HepG2 (cell line): ENCODE data around the gene GP1BA. TPM values are rescaled to one million over a fixed set of nuclear protein-coding genes. Genes with fewer than 3 reads are reported as not detected.

Experiments used
- ATM ChIP-seq: fragments of 450-650 bp; IDR thresholded peaks from 2 replicates; pipeline ENCODE4 v1.7.1; 2017; ENCODE audit warnings: mild to moderate bottlenecking, borderline replicate concordance
- CEBPG ChIP-seq: IDR thresholded peaks from 2 replicates; pipeline ENCODE4 v1.6.1; 2016
- CENPX ChIP-seq: sonication (generic); formaldehyde crosslinking; IDR thresholded peaks from 2 replicates; pipeline ENCODE4 v1.9.0; 2021; ENCODE audit warnings: mild to moderate bottlenecking, missing genetic modification reagents, moderate library complexity
- CERS6 ChIP-seq: sonication (generic); formaldehyde crosslinking; IDR thresholded peaks from 2 replicates; pipeline ENCODE4 v1.5.0; 2020; ENCODE audit warnings: missing genetic modification reagents
- ESRRA ChIP-seq: sonication (generic); formaldehyde crosslinking; IDR thresholded peaks from 2 replicates; pipeline ENCODE4 v1.5.1; 2020; ENCODE audit warnings: mild to moderate bottlenecking, low read depth, missing genetic modification reagents
- FOSL2 ChIP-seq: sonication (generic); formaldehyde crosslinking; IDR thresholded peaks from 2 replicates; pipeline ENCODE4 v1.4.0; 2020; ENCODE audit warnings: missing genetic modification reagents
- FUBP1 ChIP-seq: sonication (generic); formaldehyde crosslinking; IDR thresholded peaks from 2 replicates; pipeline ENCODE4 v1.5.1; 2020; ENCODE audit warnings: missing genetic modification reagents, mild to moderate bottlenecking, borderline replicate concordance
- HCFC1 ChIP-seq: fragments of 150-350 bp; IDR thresholded peaks from 2 replicates; pipeline ENCODE4 v1.6.1; 2014; ENCODE audit warnings: low read depth, low read length
- HOXA9 ChIP-seq: sonication (generic); formaldehyde crosslinking; IDR thresholded peaks from 2 replicates; pipeline ENCODE4 v1.8.1; 2022; ENCODE audit warnings: missing genetic modification reagents, mild to moderate bottlenecking, moderate library complexity, borderline replicate concordance
- KMT2B ChIP-seq: IDR thresholded peaks from 2 replicates; pipeline ENCODE4 v1.6.1; 2016; ENCODE audit warnings: missing genetic modification reagents, missing compliant biosample characterization
- PLRG1 ChIP-seq: fragments of 450-650 bp; conservative IDR thresholded peaks from 2 replicates; pipeline ENCODE4 v1.6.1; 2016
- PPARG ChIP-seq: conservative IDR thresholded peaks from 2 replicates; pipeline ENCODE4 v1.6.1; 2016; ENCODE audit warnings: missing biosample characterization, missing genetic modification reagents
- ZFP41 ChIP-seq: sonication (generic); formaldehyde crosslinking; IDR thresholded peaks from 2 replicates; pipeline ENCODE4 v1.4.0; 2020; ENCODE audit warnings: mild to moderate bottlenecking, missing genetic modification reagents, borderline replicate concordance
- ZNF235 ChIP-seq: sonication (generic); formaldehyde crosslinking; IDR thresholded peaks from 2 replicates; pipeline ENCODE4 v1.8.1; 2023; ENCODE audit warnings: mild to moderate bottlenecking, missing genetic modification reagents, borderline replicate concordance
- ZNF30 ChIP-seq: sonication (generic); formaldehyde crosslinking; IDR thresholded peaks from 2 replicates; pipeline ENCODE4 v1.5.0; 2020; ENCODE audit warnings: mild to moderate bottlenecking, missing genetic modification reagents
- ZNF510 ChIP-seq: sonication (generic); formaldehyde crosslinking; IDR thresholded peaks from 2 replicates; pipeline ENCODE4 v1.4.0; 2020; ENCODE audit warnings: low read depth, mild to moderate bottlenecking, missing genetic modification reagents
- ZNF530 ChIP-seq: sonication (generic); formaldehyde crosslinking; IDR thresholded peaks from 2 replicates; pipeline ENCODE4 v1.5.0; 2020; ENCODE audit warnings: low read depth, mild to moderate bottlenecking, missing genetic modification reagents
- ZNF674 ChIP-seq: sonication (generic); formaldehyde crosslinking; IDR thresholded peaks from 2 replicates; pipeline ENCODE4 v1.5.0; 2020; ENCODE audit warnings: low read depth, mild to moderate bottlenecking, missing genetic modification reagents
- ZNF678 ChIP-seq: sonication (generic); formaldehyde crosslinking; IDR thresholded peaks from 2 replicates; pipeline ENCODE4 v1.4.0; 2020; ENCODE audit warnings: mild to moderate bottlenecking, missing genetic modification reagents
- ZNF839 ChIP-seq: sonication (generic); formaldehyde crosslinking; IDR thresholded peaks from 2 replicates; pipeline ENCODE4 v1.4.0; 2020; ENCODE audit warnings: missing genetic modification reagents, mild to moderate bottlenecking, borderline replicate concordance
- polyA plus RNA-seq, 8 experiments: library from polyadenylated mRNA; depleted of rRNA in 3 of 8; stranded (reverse) in 7 of 8; unstranded in 1 of 8; fragments of >200 nt; fragmentation: Illumina TruSeq in 4 of 8; extraction: Trizol in 4 of 8; gene quantifications; 2 replicates each; pipeline versions ENCODE4 v1.2.1 to v1.2.3, GENCODE V29; 2011 to 2016; ENCODE audit warnings: low read depth in 4 of 8, missing spikeins in 1 of 8, mixed read lengths in 1 of 8; ENCODE audit not compliant: insufficient read depth in 1 of 8
- total RNA-seq, 5 experiments: library from RNA; depleted of rRNA; stranded (reverse); fragments of >200 nt; fragmentation: Illumina TruSeq; extraction: Trizol; gene quantifications; 2 replicates each; pipeline ENCODE4 v1.2.3, GENCODE V29; 2016; ENCODE audit warnings: low read depth in 1 of 5
- TF ChIP-seq, protein P1 (sequence below): sonication (generic); formaldehyde crosslinking; IDR thresholded peaks from 2 replicates; pipeline ENCODE4 v1.4.0; 2020; ENCODE audit warnings: mild to moderate bottlenecking, low read depth, missing genetic modification reagents
- TF ChIP-seq, protein P2 (sequence below): sonication (generic); formaldehyde crosslinking; IDR thresholded peaks from 2 replicates; pipeline ENCODE4 v1.5.1; 2020; ENCODE audit warnings: missing genetic modification reagents, mild to moderate bottlenecking, borderline replicate concordance
- TF ChIP-seq, protein P3 (sequence below): sonication (generic); formaldehyde crosslinking; conservative IDR thresholded peaks from 2 replicates; pipeline ENCODE4 v1.4.0; 2020; ENCODE audit warnings: missing genetic modification reagents
- TF ChIP-seq, protein P4 (sequence below): sonication (generic); formaldehyde crosslinking; IDR thresholded peaks from 2 replicates; pipeline ENCODE4 v1.8.0; 2022; ENCODE audit warnings: mild to moderate bottlenecking, missing genetic modification reagents, moderate library complexity

GP1BA gene
- total and polyA plus RNA-seq, 2 of the 13 experiments (the other 11 are each of a cell fraction or from before 2014, with no cell fraction given), result not detected

DNA sequence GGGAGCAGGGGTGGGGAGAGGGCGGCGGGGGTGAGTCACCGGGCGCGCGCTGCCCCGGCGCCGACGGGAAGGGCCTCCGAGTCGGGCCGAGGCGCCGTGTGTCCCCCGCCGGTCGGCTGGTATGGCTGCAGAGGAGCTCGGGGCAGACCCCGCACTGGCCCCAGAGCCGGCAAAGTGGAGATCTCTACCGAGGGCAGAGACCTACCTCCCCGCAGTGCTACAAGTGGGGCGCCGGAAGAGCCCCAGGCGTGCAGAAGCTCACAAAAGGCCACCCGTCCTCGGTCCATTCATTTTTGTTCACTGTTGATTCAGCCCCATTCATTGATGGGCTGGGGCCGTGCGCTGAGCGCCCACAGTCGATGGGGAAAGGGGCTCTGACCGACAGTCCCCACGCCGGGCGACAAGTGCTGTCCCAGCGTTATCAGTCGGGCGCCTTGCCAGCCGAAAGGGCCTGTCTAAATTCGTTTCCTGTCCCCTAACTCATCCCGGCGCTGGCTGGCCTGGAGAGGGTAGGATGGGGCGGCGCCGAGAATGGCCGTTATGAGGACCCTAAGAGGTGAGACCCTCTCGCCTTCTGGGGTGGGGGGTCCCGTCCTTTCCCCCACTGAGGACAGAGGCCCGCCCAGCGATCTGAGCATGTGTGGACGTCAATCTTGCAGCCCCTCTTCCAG lies 18.1 kb downstream of the GP1BA start (continued):
- TF ChIP-seq PPARG (no peak), ZNF510 (no peak), ZNF235 (CRISPR knock-in tag) (no peak), HOXA9 (CRISPR knock-in tag) (no peak), CENPX (CRISPR knock-in tag) (no peak), ESRRA (CRISPR knock-in tag) (no peak), FOSL2 (CRISPR knock-in tag) (peak; percentile 69), KMT2B (CRISPR knock-in tag) (0 out of 2 replicates have a peak, but pooled peaks have one; percentile 5), ZNF839 (CRISPR knock-in tag) (0 out of 2 replicates have a peak, but pooled peaks have one; percentile 62), ATM (no peak), ZNF678 (CRISPR knock-in tag) (no peak), PLRG1 (no peak), ZNF30 (CRISPR knock-in tag) (no peak), ZNF530 (CRISPR knock-in tag) (no peak), FUBP1 (no peak), CEBPG (CRISPR knock-in tag) (no peak), ZFP41 (CRISPR knock-in tag) (no peak), HCFC1 (no peak), CERS6 (CRISPR knock-in tag) (no peak), ZNF674 (CRISPR knock-in tag) (no peak)
- TF ChIP-seq, protein P1, sequence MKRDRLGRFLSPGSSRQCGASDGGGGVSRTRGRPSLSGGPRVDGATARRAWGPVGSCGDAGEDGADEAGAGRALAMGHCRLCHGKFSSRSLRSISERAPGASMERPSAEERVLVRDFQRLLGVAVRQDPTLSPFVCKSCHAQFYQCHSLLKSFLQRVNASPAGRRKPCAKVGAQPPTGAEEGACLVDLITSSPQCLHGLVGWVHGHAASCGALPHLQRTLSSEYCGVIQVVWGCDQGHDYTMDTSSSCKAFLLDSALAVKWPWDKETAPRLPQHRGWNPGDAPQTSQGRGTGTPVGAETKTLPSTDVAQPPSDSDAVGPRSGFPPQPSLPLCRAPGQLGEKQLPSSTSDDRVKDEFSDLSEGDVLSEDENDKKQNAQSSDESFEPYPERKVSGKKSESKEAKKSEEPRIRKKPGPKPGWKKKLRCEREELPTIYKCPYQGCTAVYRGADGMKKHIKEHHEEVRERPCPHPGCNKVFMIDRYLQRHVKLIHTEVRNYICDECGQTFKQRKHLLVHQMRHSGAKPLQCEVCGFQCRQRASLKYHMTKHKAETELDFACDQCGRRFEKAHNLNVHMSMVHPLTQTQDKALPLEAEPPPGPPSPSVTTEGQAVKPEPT (CRISPR knock-in tag), result no peak
- TF ChIP-seq, protein P2, sequence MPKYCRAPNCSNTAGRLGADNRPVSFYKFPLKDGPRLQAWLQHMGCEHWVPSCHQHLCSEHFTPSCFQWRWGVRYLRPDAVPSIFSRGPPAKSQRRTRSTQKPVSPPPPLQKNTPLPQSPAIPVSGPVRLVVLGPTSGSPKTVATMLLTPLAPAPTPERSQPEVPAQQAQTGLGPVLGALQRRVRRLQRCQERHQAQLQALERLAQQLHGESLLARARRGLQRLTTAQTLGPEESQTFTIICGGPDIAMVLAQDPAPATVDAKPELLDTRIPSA (CRISPR knock-in tag), result no peak
- TF ChIP-seq, protein P3, sequence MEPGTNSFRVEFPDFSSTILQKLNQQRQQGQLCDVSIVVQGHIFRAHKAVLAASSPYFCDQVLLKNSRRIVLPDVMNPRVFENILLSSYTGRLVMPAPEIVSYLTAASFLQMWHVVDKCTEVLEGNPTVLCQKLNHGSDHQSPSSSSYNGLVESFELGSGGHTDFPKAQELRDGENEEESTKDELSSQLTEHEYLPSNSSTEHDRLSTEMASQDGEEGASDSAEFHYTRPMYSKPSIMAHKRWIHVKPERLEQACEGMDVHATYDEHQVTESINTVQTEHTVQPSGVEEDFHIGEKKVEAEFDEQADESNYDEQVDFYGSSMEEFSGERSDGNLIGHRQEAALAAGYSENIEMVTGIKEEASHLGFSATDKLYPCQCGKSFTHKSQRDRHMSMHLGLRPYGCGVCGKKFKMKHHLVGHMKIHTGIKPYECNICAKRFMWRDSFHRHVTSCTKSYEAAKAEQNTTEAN (CRISPR knock-in tag), result no peak
- TF ChIP-seq, protein P4, sequence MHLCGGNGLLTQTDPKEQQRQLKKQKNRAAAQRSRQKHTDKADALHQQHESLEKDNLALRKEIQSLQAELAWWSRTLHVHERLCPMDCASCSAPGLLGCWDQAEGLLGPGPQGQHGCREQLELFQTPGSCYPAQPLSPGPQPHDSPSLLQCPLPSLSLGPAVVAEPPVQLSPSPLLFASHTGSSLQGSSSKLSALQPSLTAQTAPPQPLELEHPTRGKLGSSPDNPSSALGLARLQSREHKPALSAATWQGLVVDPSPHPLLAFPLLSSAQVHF, result no peak
